ENCODE measurements around the gene SMO. TPM values are rescaled to one million over a fixed set of nuclear protein-coding genes. Genes with fewer than 3 reads are reported as not detected.

Gene SMO
- total RNA-seq, 1 experiment from 2014 or later = 12.8 TPM

GRCh38 chr7:129144834-129145668 lies 43.4 kb upstream of the SMO start:
- Histone ChIP-seq H3K9ac (ENCODE audit: low read length) (peak overlapping the region; percentile 57), H4K20me1 (ENCODE audit: insufficient read depth) (no peaks in the 10 kb centered on the region), H3K36me3 (ENCODE audit: control insufficient read depth in 1 of 2, insufficient read depth in 2 of 2, low read length in 2 of 2) (no peaks in the 10 kb centered on the region), H3K4me1 (ENCODE audit: control insufficient read depth in 1 of 2, insufficient read depth in 2 of 2, low read length in 2 of 2) (peaks cover 0 to 13% of the 10 kb centered on the region in 2 experiments; a peak in 2 of 4 replicates), H3K27ac (ENCODE audit: low read depth, low read length) (peak overlapping the region; percentile 51; the same call in 1 of the 2 replicates), H3K9me2 (ENCODE audit: insufficient read depth) (no peaks in the 10 kb centered on the region), H2AFZ (ENCODE audit: low read depth, low read length, poor library complexity, severe bottlenecking) (no peak overlapping the region), H3K4me3 (replicated peaks in 1 of 2; ENCODE audit: low read depth in 1 of 2, low read length in 2 of 2) (peak overlapping the region; percentile 58 to 77), H3K79me2 (ENCODE audit: insufficient read depth, low read length) (no peaks in the 10 kb centered on the region), H3K4me2 (ENCODE audit: low read length) (peak overlapping the region; percentile 86), H3K27me3 (ENCODE audit: insufficient read depth, low read length) (no peaks in the 10 kb centered on the region), H3K9me3 (ENCODE audit: control insufficient read depth in 1 of 2, insufficient read depth in 1 of 2, low read depth in 1 of 2, low read length in 2 of 2) (no peaks in the 10 kb centered on the region)
- ChIA-PET CTCF (interaction anchor here (1.3 to 1.5 kb wide), 2 partner anchors 19 kb away, joined by 5 to 6 read pairs; no protein-coding TSS in a partner anchor), POLR2A (no interaction called here), RAD21 (ENCODE audit: low non-redundant PET in 1 of 2, low total read pairs in 2 of 2, uncharacterized antibody in 2 of 2, unreplicated experiment in 2 of 2) (no interaction called here)
- DNase-seq (ENCODE audit: low read depth, low spot score) (no peak), ATAC-seq (peak; percentile 31)
- intact Hi-C loops (cut with micrococcal nuclease) = no loop called here
- TF ChIP-seq RAD21 (IDR thresholded peaks at IDR 0.05; ENCODE audit: low read depth) (no peak), TCF7L2 (IDR thresholded peaks at IDR 0.05; ENCODE audit: borderline replicate concordance, extremely low read depth, insufficient read depth, insufficient read length) (no peak), SRF (IDR thresholded peaks at IDR 0.05; ENCODE audit: low read depth) (no peak), ZBTB33 (IDR thresholded peaks at IDR 0.05; ENCODE audit: extremely low read depth, insufficient replicate concordance, low read length) (no peak), ZFX (IDR thresholded peaks at IDR 0.05) (peak; percentile 48), JUND (IDR thresholded peaks at IDR 0.05) (no peak), ATF3 (IDR thresholded peaks at IDR 0.05) (no peak), ZNF274 (IDR thresholded peaks at IDR 0.05; ENCODE audit: low read depth, low read length) (no peak), CTCF (IDR thresholded peaks at IDR 0.05 in 2 of 3, conservative IDR thresholded peaks at IDR 0.05 in 1 of 3; ENCODE audit: borderline replicate concordance in 1 of 3, insufficient read depth in 1 of 3, low read depth in 2 of 3, low read length in 2 of 3) (peak in 2 of 3 experiments; percentile 34 to 51; a peak in 4 of 6 replicates), POLR2AphosphoS5 (IDR thresholded peaks at IDR 0.05; ENCODE audit: low read depth, low read length) (no peak), ELF1 (IDR thresholded peaks at IDR 0.05; ENCODE audit: borderline replicate concordance, low read depth) (no peak)
- BruUV-seq (replicated peaks) = no TSS peak
